SW480 (cell line): ENCODE results near the gene VSIG8.

Experiments used
- DNase-seq: peaks from one replicate; pipeline ENCODE4 v3.0.0-alpha.2; 2016; ENCODE audit warnings: low spot score

The VSIG8 gene

GRCh38 chr1:159883134-159883533 is 20.7 kb upstream of the VSIG8 start:
- no peak for DNase-seq

- no peak for DNase-seq
Measured at GRCh38 chr1:159882527-159882862, 20.0 kb upstream of the VSIG8 start.

- peak; percentile 90 for DNase-seq
Measured at GRCh38 chr1:159881622-159882526, 19.4 kb upstream of the VSIG8 start.

- no peak for DNase-seq
Measured at GRCh38 chr1:159880430-159880829, 18.0 kb upstream of the VSIG8 start.

- DNase-seq = no peak
Measured at GRCh38 chr1:159879977-159880376, 17.5 kb upstream of the VSIG8 start.

GRCh38 chr1:159879136-159879535 is 16.7 kb upstream of the VSIG8 start:
- DNase-seq = no peak

GRCh38 chr1:159877695-159878444 is 15.4 kb upstream of the VSIG8 start:
- DNase-seq = no peak

GRCh38 chr1:159873530-159874143 is 11.2 kb upstream of the VSIG8 start:
- no peak for DNase-seq

- DNase-seq = no peak
Measured at GRCh38 chr1:159872891-159873290, 10.4 kb upstream of the VSIG8 start.

- no peak for DNase-seq
Measured at GRCh38 chr1:159870704-159871103, 8.2 kb upstream of the VSIG8 start.

- DNase-seq = no peak
Measured at GRCh38 chr1:159869607-159870006, 7.2 kb upstream of the VSIG8 start.

GRCh38 chr1:159869173-159869572 is 6.7 kb upstream of the VSIG8 start:
- peak; percentile 81 for DNase-seq

- no peak for DNase-seq
Measured at GRCh38 chr1:159868766-159869165, 6.3 kb upstream of the VSIG8 start.

GRCh38 chr1:159867664-159868026 is 5.2 kb upstream of the VSIG8 start:
- peak; percentile 80 for DNase-seq

GRCh38 chr1:159866905-159867663 is 4.6 kb upstream of the VSIG8 start:
- peak; percentile 47 for DNase-seq

GRCh38 chr1:159866066-159866465 is 3.6 kb upstream of the VSIG8 start:
- no peak for DNase-seq

- DNase-seq = no peak
Measured at GRCh38 chr1:159864262-159864661, 1.8 kb upstream of the VSIG8 start.

- no peak for DNase-seq
Measured at GRCh38 chr1:159862031-159862430, 426 bp downstream of the VSIG8 start.

GRCh38 chr1:159861218-159861617 is 1.2 kb downstream of the VSIG8 start:
- DNase-seq = no peak

GRCh38 chr1:159860456-159860855 is 2.0 kb downstream of the VSIG8 start:
- no peak for DNase-seq

- no peak for DNase-seq
Measured at GRCh38 chr1:159859767-159860322, 2.6 kb downstream of the VSIG8 start.

- no peak for DNase-seq
Measured at GRCh38 chr1:159857889-159858288, 4.6 kb downstream of the VSIG8 start.
